H1 (cell line): ENCODE results near the gene CALHM3. TPM values are rescaled to one million over a fixed set of nuclear protein-coding genes. Genes with fewer than 3 reads are reported as not detected.

ENCODE experiments used
- CTCF ChIA-PET: fragments of 300-600 bp; sonication (Branson Sonifier 250); formaldehyde crosslinking; loops from one replicate; lab custom pipeline; 2021; ENCODE audit not compliant: partially characterized antibody; lab: Charles Lee
- POLR2A ChIA-PET: fragments of 300-600 bp; sonication (Branson Sonifier 250); formaldehyde crosslinking; loops from one replicate; lab custom pipeline; 2021; ENCODE audit warnings: inconsistent platforms; ENCODE audit not compliant: partially characterized antibody; lab: Charles Lee
- DNase-seq, 2 experiments: peaks; one replicate each; pipeline versions ENCODE4 v3.0.0 to v3.0.0-alpha.2; 2010 to 2022; ENCODE audit warnings: low spot score in 2 of 2, low read depth in 1 of 2, mixed read lengths in 1 of 2
- FAIRE-seq: peaks from 2 replicates; lab custom pipeline; 2011; peaks lifted over from hg19 to GRCh38; lab: Jason Lieb, UNC
- H2AFZ ChIP-seq: 2 replicates; pipeline ENCODE4 v1.8.1; 2012; ENCODE audit warnings: low read length, inconsistent platforms
- H2AK5ac ChIP-seq: 2 replicates; pipeline ENCODE4 v1.6.1; 2013; ENCODE audit warnings: low read depth, low read length
- H2BK120ac ChIP-seq: replicated peaks from 2 replicates; pipeline ENCODE3; 2013; ENCODE audit warnings: low read depth, low read length, inconsistent platforms
- H2BK12ac ChIP-seq: 2 replicates; pipeline ENCODE4 v1.6.1; 2013; ENCODE audit warnings: low read depth, low read length
- H2BK15ac ChIP-seq: 2 replicates; pipeline ENCODE4 v1.6.1; 2013; ENCODE audit warnings: low read length
- H2BK20ac ChIP-seq: 2 replicates; pipeline ENCODE4 v1.6.1; 2013; ENCODE audit warnings: low read length
- H2BK5ac ChIP-seq: 2 replicates; pipeline ENCODE4 v1.6.1; 2013; ENCODE audit warnings: low read depth, low read length
- H3K14ac ChIP-seq: 2 replicates; pipeline ENCODE4 v1.6.1; 2013; ENCODE audit warnings: inconsistent platforms; ENCODE audit not compliant: insufficient read length
- H3K18ac ChIP-seq: 2 replicates; pipeline ENCODE4 v1.6.1; 2013; ENCODE audit warnings: low read length; ENCODE audit errors: extremely low read depth
- H3K23ac ChIP-seq: 2 replicates; pipeline ENCODE4 v1.6.1; 2013; ENCODE audit warnings: inconsistent platforms; ENCODE audit not compliant: insufficient read length
- H3K23me2 ChIP-seq: 2 replicates; pipeline ENCODE4 v1.6.1; 2013; ENCODE audit warnings: low read depth, low read length
- H3K27ac ChIP-seq: 2 replicates; pipeline ENCODE4 v1.6.1; 2011; ENCODE audit warnings: low read depth, low read length, inconsistent platforms
- H3K27me3 ChIP-seq, 4 experiments: replicated peaks in 1 of 4; 1 replicate in 1 of 4; 2 replicates in 3 of 4; pipeline versions ENCODE4 v1.6.1 to v1.8.1; 2011 to 2013; ENCODE audit warnings: low read length in 3 of 4, mild to moderate bottlenecking in 3 of 4, inconsistent platforms in 2 of 4, mixed read lengths in 2 of 4, moderate library complexity in 1 of 4; ENCODE audit not compliant: control insufficient read depth in 3 of 4, insufficient read depth in 3 of 4; ENCODE audit errors: extremely low read depth in 1 of 4
- H3K36me3 ChIP-seq, 4 experiments: 2 replicates each; pipeline versions ENCODE4 v1.6.1 to v1.8.1; 2011 to 2013; ENCODE audit warnings: mild to moderate bottlenecking in 4 of 4, low read length in 3 of 4, moderate library complexity in 2 of 4, control low read depth in 1 of 4, inconsistent platforms in 1 of 4; ENCODE audit not compliant: insufficient read depth in 4 of 4, control insufficient read depth in 2 of 4
- H3K4ac ChIP-seq: replicated peaks from 2 replicates; pipeline ENCODE3; 2013; ENCODE audit warnings: low read length, low read depth, mixed read lengths, inconsistent platforms; ENCODE audit not compliant: insufficient read length
- H3K4me1 ChIP-seq, 4 experiments: replicated peaks in 1 of 4; 1 replicate in 1 of 4; 2 replicates in 3 of 4; pipeline versions ENCODE4 v1.6.1 to v1.8.1; 2011 to 2013; ENCODE audit warnings: low read length in 3 of 4, inconsistent platforms in 2 of 4, mixed read lengths in 1 of 4; ENCODE audit not compliant: insufficient read depth in 4 of 4, control insufficient read depth in 3 of 4
- H3K4me2 ChIP-seq, 2 experiments: 2 replicates each; pipeline versions ENCODE4 v1.6.1 to v1.8.1; 2011 to 2013; ENCODE audit warnings: low read depth in 2 of 2, low read length in 2 of 2, control low read depth in 1 of 2, inconsistent platforms in 1 of 2, mild to moderate bottlenecking in 1 of 2; ENCODE audit not compliant: insufficient read depth in 1 of 2
- H3K4me3 ChIP-seq, 4 experiments: fragments of 200-600, 300-600 bp in 1 of 4; sonication (generic), shearing (Covaris generic), sonication (Bioruptor Twin) in 1 of 4; 2 replicates each; pipeline versions ENCODE4 v1.5.1 to v1.8.1; 2011 to 2016; ENCODE audit warnings: low read length in 4 of 4, low read depth in 3 of 4, control low read depth in 2 of 4, inconsistent platforms in 2 of 4, mild to moderate bottlenecking in 2 of 4, mixed read lengths in 1 of 4, moderate library complexity in 1 of 4; ENCODE audit not compliant: insufficient read depth in 2 of 4; ENCODE audit errors: extremely low read depth in 1 of 4
- H3K56ac ChIP-seq: replicated peaks from 2 replicates; pipeline ENCODE3; 2013; ENCODE audit warnings: low read depth, mild to moderate bottlenecking, mixed read lengths, low read length, inconsistent platforms; ENCODE audit not compliant: insufficient read length
- H3K79me1 ChIP-seq: 2 replicates; pipeline ENCODE4 v1.6.1; 2013; ENCODE audit warnings: low read depth, low read length, control low read depth
- H3K79me2 ChIP-seq, 2 experiments: 2 replicates each; pipeline versions ENCODE4 v1.6.1 to v1.8.1; 2012 to 2013; ENCODE audit warnings: low read length in 2 of 2, mild to moderate bottlenecking in 2 of 2, inconsistent platforms in 1 of 2; ENCODE audit not compliant: insufficient read depth in 2 of 2, control insufficient read depth in 1 of 2
- H3K9ac ChIP-seq, 4 experiments: replicated peaks in 1 of 4; 1 replicate in 1 of 4; 2 replicates in 3 of 4; pipeline versions ENCODE4 v1.6.1 to v1.8.1; 2011 to 2013; ENCODE audit warnings: low read depth in 3 of 4, low read length in 3 of 4, control low read depth in 2 of 4, mild to moderate bottlenecking in 2 of 4, moderate library complexity in 2 of 4, inconsistent platforms in 1 of 4; ENCODE audit errors: extremely low read depth in 1 of 4
- H3K9me3 ChIP-seq, 2 experiments: 2 replicates each; pipeline versions ENCODE4 v1.6.1 to v1.8.1; 2012 to 2013; ENCODE audit warnings: mild to moderate bottlenecking in 2 of 2, moderate library complexity in 2 of 2, control low read depth in 1 of 2, inconsistent platforms in 1 of 2, low read depth in 1 of 2, low read length in 1 of 2, mixed read lengths in 1 of 2; ENCODE audit not compliant: insufficient read depth in 2 of 2
- H4K20me1 ChIP-seq, 2 experiments: replicated peaks in 1 of 2; 2 replicates each; pipeline versions ENCODE3 to v1.8.1; 2011 to 2013; ENCODE audit warnings: inconsistent platforms in 2 of 2, low read length in 2 of 2, mild to moderate bottlenecking in 1 of 2; ENCODE audit not compliant: insufficient read depth in 2 of 2, control insufficient read depth in 1 of 2
- H4K5ac ChIP-seq: 2 replicates; pipeline ENCODE4 v1.6.1; 2013; ENCODE audit warnings: low read length, low read depth, mixed read lengths, inconsistent platforms; ENCODE audit not compliant: insufficient read length
- H4K8ac ChIP-seq: 2 replicates; pipeline ENCODE4 v1.8.0; 2013; ENCODE audit warnings: mild to moderate bottlenecking, moderate library complexity, low read length, inconsistent platforms; ENCODE audit not compliant: insufficient read depth; ENCODE audit errors: extremely low read depth
- H4K91ac ChIP-seq: replicated peaks from 2 replicates; pipeline ENCODE3; 2013; ENCODE audit warnings: low read length, mixed read lengths, inconsistent platforms; ENCODE audit not compliant: insufficient read length
- CREB1 ChIP-seq: IDR thresholded peaks from 2 replicates; pipeline ENCODE4 v1.6.1; 2012; ENCODE audit warnings: inconsistent platforms
- CTBP2 ChIP-seq: IDR thresholded peaks from 2 replicates; pipeline ENCODE4 v1.7.0; 2011; ENCODE audit warnings: borderline replicate concordance, mild to moderate bottlenecking, moderate library complexity, mixed read lengths, low read length; ENCODE audit not compliant: insufficient read depth, insufficient read length
- GABPA ChIP-seq: IDR thresholded peaks from 2 replicates; pipeline ENCODE4 v1.6.1; 2011; ENCODE audit warnings: mild to moderate bottlenecking, low read length, moderate library complexity, borderline replicate concordance; ENCODE audit not compliant: insufficient read depth
- KDM1A ChIP-seq: fragments of 200-600, 300-600 bp; sonication (generic); IDR thresholded peaks from 2 replicates; pipeline ENCODE4 v1.7.1; 2016; ENCODE audit warnings: mild to moderate bottlenecking, low read length, borderline replicate concordance
- RBBP5 ChIP-seq: IDR thresholded peaks from 2 replicates; pipeline ENCODE4 v1.7.1; 2012; ENCODE audit warnings: low read depth, mild to moderate bottlenecking, inconsistent platforms, low read length, moderate library complexity, borderline replicate concordance
- RFX5 ChIP-seq: IDR thresholded peaks from 2 replicates; pipeline ENCODE4 v1.6.1; 2011; ENCODE audit warnings: low read depth, low read length, improper control_type of control experiment, borderline replicate concordance
- RNF2 ChIP-seq: fragments of 200-900, 300-1000 bp; sonication (generic); IDR thresholded peaks from 2 replicates; pipeline ENCODE4 v1.7.1; 2016; ENCODE audit warnings: borderline replicate concordance, low read depth, mild to moderate bottlenecking, antibody characterized with exemption, low read length; ENCODE audit not compliant: poor library complexity, severe bottlenecking; ENCODE audit errors: missing control alignments
- SP4 ChIP-seq: IDR thresholded peaks from 2 replicates; pipeline ENCODE4 v1.6.1; 2012; ENCODE audit warnings: low read length, inconsistent platforms
- SUZ12 ChIP-seq: fragments of 200-600 bp; sonication (generic); IDR thresholded peaks from 2 replicates; pipeline ENCODE4 v1.6.1; 2012; ENCODE audit warnings: mild to moderate bottlenecking, inconsistent platforms, low read length, moderate library complexity, mixed read lengths
- TBP ChIP-seq: IDR thresholded peaks from 2 replicates; pipeline ENCODE4 v1.6.1; 2011; ENCODE audit warnings: low read depth, low read length, improper control_type of control experiment
- WGBS, 2 experiments: shearing (Covaris generic) in 1 of 2; methylation state at CpG; one replicate each; pipeline versions ENCODE4 v1.1.6 to v1.1.7; 2013 to 2015; ENCODE audit warnings: low lambda C conversion rate in 2 of 2, mixed read lengths in 2 of 2, inconsistent platforms in 1 of 2, low coverage in 1 of 2, missing lambda C conversion rate in 1 of 2; ENCODE audit not compliant: insufficient replicate concordance in 2 of 2, insufficient coverage in 1 of 2, insufficient read length in 1 of 2; ENCODE audit errors: extremely low coverage in 1 of 2, missing lambda C conversion rate in 1 of 2; 5-methylcytosine and 5-hydroxymethylcytosine counted together
- polyA plus RNA-seq, 7 experiments: library from polyadenylated mRNA; depleted of rRNA in 3 of 7; stranded (reverse) in 5 of 7; unstranded in 2 of 7; fragments of >200 nt in 5 of 7; fragments of 200-250 nt in 2 of 7; gene quantifications; 1 replicate in 5 of 7; 2 replicates in 1 of 7; 4 replicates in 1 of 7; pipeline versions ENCODE4 v1.2.1 to v1.2.3, GENCODE V29; 2011 to 2013; ENCODE audit warnings: missing spikeins in 2 of 7, mixed read lengths in 2 of 7
- total RNA-seq: library from RNA; stranded (reverse); fragmentation: NEBNext Ultra II Directional; extraction: Animal tissue kit (Norgen Biotek cat#: 25700); gene quantifications from 2 replicates; pipeline ENCODE4 v1.2.1, GENCODE V29; 2021
- TF ChIP-seq, protein P1 (sequence below): IDR thresholded peaks from 2 replicates; pipeline ENCODE4 v1.6.1; 2012; ENCODE audit warnings: inconsistent platforms

The CALHM3 gene
- total and polyA plus RNA-seq, 2 of the 8 experiments (the other 6 are each of a cell fraction or from before 2014, with no cell fraction given) = 0.17 to 0.60 TPM

DNA sequence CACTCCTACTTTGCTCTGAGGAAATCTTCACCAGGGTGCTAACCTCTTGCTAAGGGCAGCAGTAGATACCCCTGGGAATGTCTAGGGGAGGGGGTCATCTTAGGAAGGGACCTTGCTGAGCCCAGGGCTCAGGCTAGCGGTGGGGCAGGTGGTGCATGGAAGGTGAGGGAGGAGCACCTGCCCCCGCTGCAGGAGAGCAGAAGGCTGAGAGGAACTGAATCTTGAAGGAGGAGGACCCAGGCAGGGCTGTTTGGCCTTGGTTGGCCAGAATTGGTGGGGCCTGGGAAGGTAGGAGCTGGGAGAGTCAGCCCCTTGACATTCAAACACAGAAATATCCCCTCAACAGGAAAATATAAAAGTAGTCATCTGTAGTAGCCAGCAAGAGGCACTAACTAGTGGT lies 7.0 kb downstream of the CALHM3 start:
- POLR2A ChIA-PET = interaction anchor here (1.2 to 1.6 kb wide), 3 partner anchors 11 to 17 kb away, joined by 3 read pairs; partner anchors contain the start of gene CALHM1
- Histone ChIP-seq H2BK12ac (peak overlapping the region; percentile 39; the same call in 1 of the 2 replicates), H4K20me1 (no peaks in the 10 kb centered on the region), H3K9ac (no peak overlapping the region), H4K91ac (peak overlapping the region; percentile 62), H3K27ac (no peak overlapping the region), H3K4me1 (peaks cover 0 to 16% (median 9%) of the 10 kb centered on the region in 4 experiments; a peak in 6 of 7 replicates), H3K79me1 (no peaks in the 10 kb centered on the region), H4K5ac (no peak overlapping the region), H3K27me3 (no peaks in the 10 kb centered on the region; a peak in 2 of 7 replicates), H2AK5ac (no peak overlapping the region), H2BK15ac (no peak overlapping the region), H2BK20ac (0 out of 2 replicates have a peak overlapping the region, but pooled peaks have one; percentile 32), H2BK5ac (no peak overlapping the region), H3K4me3 (no peak overlapping the region), H4K8ac (no peak overlapping the region), H3K23me2 (peaks cover 4% of the 10 kb centered on the region; the same call in 1 of the 2 replicates), H2AFZ (no peak overlapping the region), H3K9me3 (no peaks in the 10 kb centered on the region), H3K18ac (no peak overlapping the region), H3K14ac (no peak overlapping the region), H3K79me2 (no peaks in the 10 kb centered on the region), H3K4ac (no peak overlapping the region), H2BK120ac (no peak overlapping the region), H3K56ac (no peak overlapping the region), H3K4me2 (no peak overlapping the region), H3K36me3 (no peaks in the 10 kb centered on the region), H3K23ac (no peak overlapping the region)
- WGBS, 2 experiments = 73% methylated on average over 2 of the region's 2 CpGs; no CpG with 5 or more reads in 1 of the 2 experiments
- no peak for FAIRE-seq
- CTCF ChIA-PET = interaction anchor here (0.8 to 9.0 kb wide), 8 partner anchors 8 to 92 kb away, joined by 3 to 71 read pairs (median 4); no protein-coding TSS in a partner anchor
- no peak for TF ChIP-seq KDM1A
- TF ChIP-seq, protein P1, sequence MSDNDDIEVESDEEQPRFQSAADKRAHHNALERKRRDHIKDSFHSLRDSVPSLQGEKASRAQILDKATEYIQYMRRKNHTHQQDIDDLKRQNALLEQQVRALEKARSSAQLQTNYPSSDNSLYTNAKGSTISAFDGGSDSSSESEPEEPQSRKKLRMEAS = no peak
- no peak for TF ChIP-seq RBBP5
- TF ChIP-seq CTBP2 = no peak
- no peak for TF ChIP-seq SUZ12
- TF ChIP-seq TBP = no peak
- TF ChIP-seq CREB1 = no peak
- no peak for TF ChIP-seq GABPA
- no peak for TF ChIP-seq SP4
- no peak for TF ChIP-seq RFX5
- TF ChIP-seq RNF2 = no peak
- no peak for DNase-seq
